Right atrium auricular region (tissue), 2 donors: ENCODE results near the gene NME3. TPM values are rescaled to one million over a fixed set of nuclear protein-coding genes. Genes with fewer than 3 reads are reported as not detected.

Experiments used
- DNase-seq: peaks from one replicate; pipeline ENCODE4 v3.0.0-alpha.2; 2019; ENCODE audit warnings: low spot score
- H3K27ac ChIP-seq, 2 donors: fragments of 200-600 bp; sonication (generic); 1 replicate in 1 of 2; 2 replicates in 1 of 2; pipeline ENCODE4 v1.5.1; 2016 to 2019
- H3K27me3 ChIP-seq, 2 donors: fragments of 200-600 bp; sonication (generic); one replicate each; pipeline versions ENCODE4 v1.5.1 to v1.6.0; 2017 to 2019
- H3K36me3 ChIP-seq: fragments of 200-600 bp; sonication (generic); one replicate; pipeline ENCODE4 v1.5.1; 2016
- H3K4me1 ChIP-seq, 2 donors: fragments of 200-600 bp; sonication (generic); one replicate each; pipeline versions ENCODE4 v1.5.1 to v1.6.0; 2017 to 2019
- H3K4me3 ChIP-seq, 2 donors: fragments of 200-600 bp; sonication (generic); 1 replicate in 1 of 2; 2 replicates in 1 of 2; pipeline ENCODE4 v1.5.1; 2017 to 2019; ENCODE audit warnings: mild to moderate bottlenecking in 1 of 2, moderate library complexity in 1 of 2
- H3K9me3 ChIP-seq, 2 donors: fragments of 200-600 bp; sonication (generic); one replicate each; pipeline ENCODE4 v1.5.1; 2019
- total RNA-seq, 2 donors: library from RNA; depleted of rRNA; stranded (reverse); fragments of >200 nt; gene quantifications; one replicate each; pipeline ENCODE4 v1.1.0, GENCODE V29; 2016
- TF ChIP-seq, protein P1 (sequence below), 2 donors: fragments of 200-600 bp; sonication (generic); IDR thresholded peaks; one replicate each; pipeline ENCODE4 v1.5.1; 2019; ENCODE audit warnings: antibody characterized with exemption in 2 of 2

NME3 gene
- total RNA-seq, 2 donors from 2014 or later: 51.3 to 56.2 TPM

- Histone ChIP-seq H3K27me3 (no peaks in the 10 kb centered on the region), H3K4me1 (peaks cover 0 to 10% of the 10 kb centered on the region in 2 donors), H3K9me3 (no peaks in the 10 kb centered on the region), H3K36me3 (peaks cover 23% of the 10 kb centered on the region), H3K4me3 (no peak overlapping the region), H3K27ac (no peak overlapping the region)
- no peak for DNase-seq
- TF ChIP-seq, protein P1, sequence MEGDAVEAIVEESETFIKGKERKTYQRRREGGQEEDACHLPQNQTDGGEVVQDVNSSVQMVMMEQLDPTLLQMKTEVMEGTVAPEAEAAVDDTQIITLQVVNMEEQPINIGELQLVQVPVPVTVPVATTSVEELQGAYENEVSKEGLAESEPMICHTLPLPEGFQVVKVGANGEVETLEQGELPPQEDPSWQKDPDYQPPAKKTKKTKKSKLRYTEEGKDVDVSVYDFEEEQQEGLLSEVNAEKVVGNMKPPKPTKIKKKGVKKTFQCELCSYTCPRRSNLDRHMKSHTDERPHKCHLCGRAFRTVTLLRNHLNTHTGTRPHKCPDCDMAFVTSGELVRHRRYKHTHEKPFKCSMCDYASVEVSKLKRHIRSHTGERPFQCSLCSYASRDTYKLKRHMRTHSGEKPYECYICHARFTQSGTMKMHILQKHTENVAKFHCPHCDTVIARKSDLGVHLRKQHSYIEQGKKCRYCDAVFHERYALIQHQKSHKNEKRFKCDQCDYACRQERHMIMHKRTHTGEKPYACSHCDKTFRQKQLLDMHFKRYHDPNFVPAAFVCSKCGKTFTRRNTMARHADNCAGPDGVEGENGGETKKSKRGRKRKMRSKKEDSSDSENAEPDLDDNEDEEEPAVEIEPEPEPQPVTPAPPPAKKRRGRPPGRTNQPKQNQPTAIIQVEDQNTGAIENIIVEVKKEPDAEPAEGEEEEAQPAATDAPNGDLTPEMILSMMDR (IDR thresholded peaks at IDR 0.05): no peak
Measured at GRCh38 chr16:1789643-1790045, 18.3 kb upstream of the NME3 start.

DNA sequence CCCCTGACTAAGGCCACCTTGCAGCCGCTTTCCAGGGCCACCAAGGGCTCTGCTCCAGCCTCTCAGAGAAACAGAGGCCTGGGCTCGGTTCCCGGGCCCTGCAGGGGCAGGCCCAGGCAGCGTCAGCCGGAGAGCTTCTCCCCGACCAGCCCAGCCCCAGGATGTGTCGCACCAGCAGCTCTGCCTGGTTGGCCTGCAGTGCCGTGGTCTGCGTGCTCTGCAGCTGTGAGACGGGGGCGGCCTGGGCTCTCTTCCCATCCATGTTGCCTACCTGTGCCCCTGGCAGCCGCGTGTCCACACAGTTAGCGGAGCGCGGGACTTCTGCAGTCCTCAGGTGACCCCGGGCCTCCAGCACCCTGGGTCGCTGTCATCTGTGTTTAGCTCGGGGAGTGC lies 17.4 kb upstream of the NME3 start:
- H3K4me1 ChIP-seq: peaks cover 0 to 19% of the 10 kb centered on the region in 2 donors
- no peak overlapping the region for H3K27ac ChIP-seq
- no peaks in the 10 kb centered on the region for H3K9me3 ChIP-seq
- TF ChIP-seq, protein P1 (IDR thresholded peaks at IDR 0.05): no peak
- peaks cover 23% of the 10 kb centered on the region for H3K36me3 ChIP-seq
- H3K4me3 ChIP-seq: no peak overlapping the region
- no peak for DNase-seq
- H3K27me3 ChIP-seq: no peaks in the 10 kb centered on the region

GRCh38 chr16:1788095-1788707 lies 16.9 kb upstream of the NME3 start:
- Histone ChIP-seq H3K4me3 (no peak overlapping the region), H3K27ac (no peak overlapping the region), H3K9me3 (no peaks in the 10 kb centered on the region), H3K4me1 (peaks cover 0 to 24% of the 10 kb centered on the region in 2 donors), H3K36me3 (peaks cover 23% of the 10 kb centered on the region), H3K27me3 (no peaks in the 10 kb centered on the region)
- DNase-seq: no peak
- TF ChIP-seq, protein P1 (IDR thresholded peaks at IDR 0.05): no peak

DNA sequence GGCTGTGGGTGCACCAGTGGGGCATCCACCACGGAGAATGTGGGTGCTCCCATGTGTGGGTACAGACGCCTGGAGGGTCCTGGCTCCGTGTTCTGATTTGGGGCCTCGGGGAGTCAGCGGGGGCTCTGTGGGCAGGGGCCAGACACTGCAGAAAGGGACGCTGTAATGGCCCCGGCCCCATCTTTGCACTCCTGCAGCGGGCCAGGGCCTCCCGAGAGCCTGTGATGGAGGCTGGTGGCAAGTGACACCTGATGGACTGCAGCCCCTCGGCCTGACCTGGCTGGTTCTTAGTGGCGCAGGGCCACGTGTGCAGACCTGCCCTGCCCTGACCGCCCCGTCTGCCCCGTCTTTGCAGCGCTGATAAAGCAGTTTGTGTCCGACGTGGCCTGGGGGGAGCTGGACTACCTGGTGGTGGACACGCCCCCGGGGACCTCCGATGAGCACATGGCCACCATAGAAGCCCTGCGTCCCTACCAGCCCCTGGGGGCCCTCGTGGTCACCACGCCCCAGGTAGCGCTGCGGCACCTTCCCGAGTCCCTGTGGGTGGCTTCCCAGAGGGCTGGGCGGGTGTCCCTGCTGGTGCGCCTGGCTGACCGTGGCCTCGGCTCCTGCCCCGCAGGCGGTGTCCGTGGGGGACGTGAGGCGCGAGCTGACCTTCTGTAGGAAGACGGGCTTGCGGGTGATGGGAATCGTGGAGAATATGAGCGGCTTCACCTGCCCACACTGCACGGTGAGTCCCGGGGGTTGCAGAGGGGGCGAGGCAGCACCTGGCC lies 16.2 kb upstream of the NME3 start:
- no peak overlapping the region for H3K27ac ChIP-seq
- TF ChIP-seq, protein P1 (IDR thresholded peaks at IDR 0.05): no peak

DNA sequence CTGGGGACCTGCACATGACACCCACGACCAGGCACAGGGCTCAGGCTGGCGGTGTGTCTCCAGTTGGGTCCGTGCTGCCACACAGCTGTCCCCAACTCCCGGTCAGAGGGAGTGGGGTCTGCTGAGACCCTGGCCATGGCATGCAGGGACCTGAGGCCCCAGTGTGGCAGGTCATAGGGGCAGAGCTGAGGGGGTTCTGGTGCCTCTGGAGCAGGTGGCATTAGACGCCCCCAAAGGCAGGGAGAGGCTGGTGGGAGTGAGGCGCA lies 15.6 kb upstream of the NME3 start:
- H3K4me3 ChIP-seq: no peak overlapping the region
- no peak for DNase-seq
- H3K4me1 ChIP-seq: peaks cover 0 to 25% of the 10 kb centered on the region in 2 donors
- no peaks in the 10 kb centered on the region for H3K27me3 ChIP-seq
- TF ChIP-seq, protein P1 (IDR thresholded peaks at IDR 0.05): no peak
- H3K9me3 ChIP-seq: no peaks in the 10 kb centered on the region
- H3K27ac ChIP-seq: no peak overlapping the region
- H3K36me3 ChIP-seq: peaks cover 23% of the 10 kb centered on the region

More for the DNA sequence above, 16.2 kb upstream of the NME3 start:
- no peak for DNase-seq
- Histone ChIP-seq H3K27me3 (no peaks in the 10 kb centered on the region), H3K36me3 (peaks cover 23% of the 10 kb centered on the region), H3K4me1 (peaks cover 0 to 25% of the 10 kb centered on the region in 2 donors), H3K9me3 (no peaks in the 10 kb centered on the region), H3K4me3 (no peak overlapping the region)
